Embryonic facial prominence (tissue), 1 donor: ENCODE measurements around the gene DNMT3B.

Source experiments
- DNase-seq: peaks from one replicate; pipeline ENCODE4 v3.0.0-alpha.2; 2016; ENCODE audit errors: extremely low spot score

The DNMT3B gene

GRCh38 chr20:32823737-32824588, 61.8 kb downstream of the DNMT3B start:
- DNase-seq = no peak

GRCh38 chr20:32828029-32828680, 66.0 kb downstream of the DNMT3B start:
- no peak for DNase-seq

- no peak for DNase-seq
Observed at GRCh38 chr20:32829311-32830005, 67.3 kb downstream of the DNMT3B start.

- DNase-seq = no peak
Observed at GRCh38 chr20:32830437-32830836, 68.3 kb downstream of the DNMT3B start.

- DNase-seq = no peak
Observed at GRCh38 chr20:32831982-32832381, 69.8 kb downstream of the DNMT3B start.

GRCh38 chr20:32832664-32833063, 70.5 kb downstream of the DNMT3B start:
- no peak for DNase-seq

GRCh38 chr20:32834972-32835371, 72.8 kb downstream of the DNMT3B start:
- no peak for DNase-seq

- no peak for DNase-seq
Observed at GRCh38 chr20:32837157-32837556, 75.0 kb downstream of the DNMT3B start.

GRCh38 chr20:32839227-32839981, 77.2 kb downstream of the DNMT3B start:
- no peak for DNase-seq

- DNase-seq = no peak
Observed at GRCh38 chr20:32839982-32840285, 77.7 kb downstream of the DNMT3B start.

GRCh38 chr20:32841174-32841573, 79.0 kb downstream of the DNMT3B start:
- DNase-seq = no peak

GRCh38 chr20:32841632-32842031, 79.4 kb downstream of the DNMT3B start:
- no peak for DNase-seq

GRCh38 chr20:32842688-32843524, 80.7 kb downstream of the DNMT3B start:
- no peak for DNase-seq

GRCh38 chr20:32845786-32846185, 83.6 kb downstream of the DNMT3B start:
- no peak for DNase-seq

GRCh38 chr20:32846852-32847251, 84.7 kb downstream of the DNMT3B start:
- no peak for DNase-seq

GRCh38 chr20:32847964-32848363, 85.8 kb downstream of the DNMT3B start:
- DNase-seq = no peak

GRCh38 chr20:32848846-32849245, 86.7 kb downstream of the DNMT3B start:
- no peak for DNase-seq

GRCh38 chr20:32849577-32849976, 87.4 kb downstream of the DNMT3B start:
- DNase-seq = no peak

- DNase-seq = no peak
Observed at GRCh38 chr20:32855387-32855786, 93.2 kb downstream of the DNMT3B start.

GRCh38 chr20:32858189-32858588, 96.0 kb downstream of the DNMT3B start:
- DNase-seq = no peak
